HG03354 (cell line): ENCODE results near the gene MGLL.

ENCODE experiments used
- ATAC-seq: cut with Tn5 transposase; IDR thresholded peaks from one replicate; pipeline ENCODE4 v1.9.1; 2021; ENCODE audit warnings: mild to moderate bottlenecking; ENCODE audit not compliant: unreplicated experiment, poor library complexity, severe bottlenecking

Gene MGLL

GRCh38 chr3:127839099-127839498, 16.8 kb upstream of the MGLL start:
- ATAC-seq: no peak

- ATAC-seq: peak; percentile 83
Observed at GRCh38 chr3:127835993-127836882, 13.9 kb upstream of the MGLL start.

GRCh38 chr3:127834771-127835170, 12.5 kb upstream of the MGLL start:
- ATAC-seq: no peak

GRCh38 chr3:127833281-127834032, 11.1 kb upstream of the MGLL start:
- ATAC-seq: no peak

- ATAC-seq: no peak
Observed at GRCh38 chr3:127831723-127832172, 9.4 kb upstream of the MGLL start.

- no peak for ATAC-seq
Observed at GRCh38 chr3:127829537-127829936, 7.2 kb upstream of the MGLL start.

GRCh38 chr3:127827808-127828207, 5.5 kb upstream of the MGLL start:
- no peak for ATAC-seq

GRCh38 chr3:127825756-127826155, 3.4 kb upstream of the MGLL start:
- no peak for ATAC-seq

GRCh38 chr3:127824151-127824825, 2.0 kb upstream of the MGLL start:
- no peak for ATAC-seq

- no peak for ATAC-seq
Observed at GRCh38 chr3:127823426-127823857, 1.1 kb upstream of the MGLL start.

- ATAC-seq: peak; percentile 39
Observed at GRCh38 chr3:127822682-127823425, 539 bp upstream of the MGLL start.

GRCh38 chr3:127821394-127821793, 921 bp downstream of the MGLL start:
- peak; percentile 29 for ATAC-seq

- ATAC-seq: no peak
Observed at GRCh38 chr3:127820826-127821313, 1.4 kb downstream of the MGLL start.

GRCh38 chr3:127820221-127820825, 2.0 kb downstream of the MGLL start:
- peak; percentile 51 for ATAC-seq

GRCh38 chr3:127819656-127820055, 2.7 kb downstream of the MGLL start:
- no peak for ATAC-seq

- no peak for ATAC-seq
Observed at GRCh38 chr3:127819086-127819485, 3.2 kb downstream of the MGLL start.

GRCh38 chr3:127817406-127817841, 4.9 kb downstream of the MGLL start:
- ATAC-seq: no peak

- ATAC-seq: no peak
Observed at GRCh38 chr3:127816783-127817405, 5.4 kb downstream of the MGLL start.
